BLaER1 treated with 17β-estradiol and CSF1 and Interleukin-3, amounts not matched to agents 10 nM and 100 nM (cell line): ENCODE results near the gene TMEM106B.

ENCODE experiments used
- H3K27ac ChIP-seq, 11 experiments: shearing (Covaris generic); formaldehyde crosslinking; 2 replicates each; pipeline ENCODE4 v1.8.1; 2022
- H3K27me3 ChIP-seq, 11 experiments: shearing (Covaris generic); formaldehyde crosslinking; 2 replicates each; pipeline ENCODE4 v1.8.1; 2022
- H3K36me3 ChIP-seq, 11 experiments: shearing (Covaris generic); formaldehyde crosslinking; 2 replicates each; pipeline ENCODE4 v1.8.1; 2022
- H3K4me1 ChIP-seq, 10 experiments: shearing (Covaris generic); formaldehyde crosslinking; 2 replicates each; pipeline ENCODE4 v1.8.1; 2022
- H3K4me2 ChIP-seq, 11 experiments: shearing (Covaris generic); formaldehyde crosslinking; 2 replicates each; pipeline ENCODE4 v1.8.1; 2022
- H3K4me3 ChIP-seq, 10 experiments: shearing (Covaris generic); formaldehyde crosslinking; 2 replicates each; pipeline ENCODE4 v1.8.1; 2022
- H3K9ac ChIP-seq, 11 experiments: shearing (Covaris generic); formaldehyde crosslinking; 2 replicates each; pipeline ENCODE4 v1.8.1; 2022
- H3K9me3 ChIP-seq, 11 experiments: shearing (Covaris generic); formaldehyde crosslinking; replicated peaks in 1 of 11; 2 replicates each; pipeline ENCODE4 v1.8.1; 2022
- H4K20me1 ChIP-seq, 11 experiments: shearing (Covaris generic); formaldehyde crosslinking; 2 replicates each; pipeline ENCODE4 v1.8.1; 2022
- Cebpa-rat ChIP-seq, 11 experiments: shearing (Covaris generic); IDR thresholded peaks; 2 replicates each; pipeline ENCODE4 v1.8.1; 2022

The TMEM106B gene

DNA sequence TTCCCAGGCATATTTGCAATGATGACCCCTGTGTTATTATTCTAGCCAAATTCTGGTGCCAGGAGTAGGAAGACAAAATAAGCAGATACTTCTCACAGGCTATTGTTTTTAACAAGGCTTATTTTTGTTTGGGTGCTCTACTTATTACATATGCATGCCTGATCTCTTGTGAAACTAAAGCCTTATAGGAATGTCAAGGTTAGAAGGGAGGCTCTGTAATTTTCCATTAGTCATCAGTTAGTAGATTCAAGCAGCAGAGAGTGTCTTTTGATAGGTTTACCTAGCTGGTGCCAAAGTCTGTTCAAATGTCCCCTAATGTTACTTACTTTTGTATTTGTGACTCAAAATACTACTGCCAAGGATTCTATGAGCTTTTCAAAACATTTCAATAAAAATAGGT is 11.7 kb upstream of the TMEM106B start:
- Histone ChIP-seq H3K9ac (no peak overlapping the region), H3K36me3 (no peaks in the 10 kb centered on the region), H3K9me3 (no peaks in the 10 kb centered on the region), H4K20me1 (no peaks in the 10 kb centered on the region), H3K27me3 (no peaks in the 10 kb centered on the region), H3K4me2 (no peak overlapping the region), H3K4me3 (no peak overlapping the region), H3K4me1 (no peaks in the 10 kb centered on the region), H3K27ac (no peak overlapping the region)
- TF ChIP-seq Cebpa-rat (IDR thresholded peaks at IDR 0.05), result no peak

DNA sequence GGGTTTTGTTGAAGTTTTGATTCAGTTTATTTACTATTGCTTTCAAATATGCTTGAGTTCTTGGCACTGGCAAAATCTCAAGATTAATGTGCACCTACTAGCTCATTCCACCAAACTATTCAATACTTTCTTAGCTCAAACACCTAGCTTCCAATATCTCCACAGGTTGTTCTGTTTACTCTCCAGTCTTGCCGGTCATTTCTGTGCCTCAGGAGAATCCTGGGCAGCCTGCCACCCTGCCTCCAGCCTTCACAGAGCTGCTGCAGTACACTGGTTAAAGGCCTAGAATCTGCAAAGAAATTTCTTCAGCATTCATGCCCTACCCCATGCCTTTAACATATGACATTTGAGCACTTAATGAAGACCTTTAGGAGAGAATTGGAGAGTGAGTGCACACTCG is 4.0 kb upstream of the TMEM106B start:
- peaks cover 2 to 8% (median 6%) of the 10 kb centered on the region in 10 experiments for H3K4me1 ChIP-seq

DNA sequence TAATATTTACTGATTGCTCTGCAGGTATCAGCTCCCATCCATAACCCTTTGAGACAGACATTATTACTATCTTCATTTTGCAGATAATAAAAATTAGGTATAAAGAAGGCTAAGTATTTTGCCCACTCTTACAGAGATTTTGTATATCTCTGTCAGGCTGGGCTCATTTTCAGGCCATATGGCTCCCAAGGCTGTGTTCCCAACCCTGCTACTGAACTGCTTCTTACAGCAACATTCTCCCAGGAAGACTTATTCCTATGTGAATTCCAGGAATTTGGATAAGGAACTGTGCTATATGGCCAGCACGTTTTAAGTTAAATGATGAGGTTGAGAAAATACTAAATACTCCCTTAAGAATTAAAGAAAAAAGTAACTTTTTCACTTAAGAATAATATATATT is 1.9 kb upstream of the TMEM106B start:
- H3K4me3 ChIP-seq, result no peak overlapping the region
- H4K20me1 ChIP-seq, result peaks cover 0 to 6% (median 1%) of the 10 kb centered on the region in 11 experiments; a peak in 7 of 22 replicates
- peaks cover 9 to 16% (median 12%) of the 10 kb centered on the region in 10 experiments for H3K4me1 ChIP-seq
- no peak overlapping the region for H3K9ac ChIP-seq
- no peak overlapping the region for H3K4me2 ChIP-seq
- no peak for TF ChIP-seq Cebpa-rat (IDR thresholded peaks at IDR 0.05)
- no peak overlapping the region for H3K27ac ChIP-seq
- H3K36me3 ChIP-seq, result peaks cover 0 to 4% (median 0%) of the 10 kb centered on the region in 11 experiments; a peak in 3 of 22 replicates
- no peaks in the 10 kb centered on the region for H3K9me3 ChIP-seq
- H3K27me3 ChIP-seq, result no peaks in the 10 kb centered on the region

More for the DNA sequence above, 4.0 kb upstream of the TMEM106B start:
- H3K27me3 ChIP-seq, result no peaks in the 10 kb centered on the region
- no peak for TF ChIP-seq Cebpa-rat (IDR thresholded peaks at IDR 0.05)
- no peak overlapping the region for H3K9ac ChIP-seq
- H3K9me3 ChIP-seq, result no peaks in the 10 kb centered on the region
- no peak overlapping the region for H3K27ac ChIP-seq
- H3K4me2 ChIP-seq, result no peak overlapping the region
- H3K4me3 ChIP-seq, result no peak overlapping the region
- peaks cover 0 to 3% (median 0%) of the 10 kb centered on the region in 11 experiments; a peak in 1 of 22 replicates for H4K20me1 ChIP-seq
- no peaks in the 10 kb centered on the region for H3K36me3 ChIP-seq

DNA sequence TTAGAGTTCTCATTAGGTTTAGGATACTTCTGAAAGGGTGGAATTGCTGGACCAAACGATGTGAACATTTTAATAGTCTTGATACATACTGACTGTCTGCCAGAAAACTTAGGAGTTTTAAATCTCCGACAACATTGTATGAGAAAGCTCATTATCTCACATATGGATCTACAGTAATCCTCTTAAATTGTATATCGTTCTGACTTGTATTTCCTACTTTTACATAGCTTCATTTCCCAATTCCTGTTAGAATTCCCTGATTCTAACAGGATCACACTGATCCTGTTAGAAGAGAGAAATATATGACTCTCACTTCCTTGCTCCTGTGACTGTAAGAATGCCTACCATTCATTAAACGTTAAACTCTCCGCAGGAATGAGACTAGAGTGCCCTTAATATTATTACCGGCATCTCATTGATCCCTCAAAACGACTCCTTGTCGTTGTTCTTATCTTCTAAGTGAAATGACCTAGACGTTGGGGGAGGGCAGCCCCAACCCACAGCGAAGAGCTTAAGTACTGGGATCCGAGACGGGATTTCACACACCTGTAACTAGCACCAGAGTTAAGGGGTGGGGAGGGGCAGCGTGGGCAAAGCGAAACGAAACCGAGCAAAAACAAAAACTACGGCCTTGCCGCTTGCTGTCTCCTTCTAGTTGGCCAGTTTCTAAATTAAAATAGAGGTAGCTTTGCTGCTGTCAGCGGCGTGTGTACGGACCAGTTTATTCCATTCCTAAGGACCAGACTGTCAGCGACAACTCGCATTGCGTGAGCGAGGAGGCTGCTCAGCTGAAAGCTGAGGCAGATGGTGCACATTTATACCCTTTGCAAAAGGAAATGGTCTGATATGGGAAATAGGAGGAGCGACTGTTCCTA is 678 bp upstream of the TMEM106B start:
- H4K20me1 ChIP-seq, result peaks cover 0 to 11% (median 4%) of the 10 kb centered on the region in 11 experiments; a peak in 8 of 22 replicates
- peak overlapping the region; percentile 82 to 97 (median 91) for H3K4me2 ChIP-seq
- no peaks in the 10 kb centered on the region for H3K27me3 ChIP-seq
- peaks cover 3 to 16% (median 10%) of the 10 kb centered on the region in 11 experiments; a peak in 19 of 22 replicates for H3K36me3 ChIP-seq
- TF ChIP-seq Cebpa-rat (IDR thresholded peaks at IDR 0.05), result no peak
- H3K27ac ChIP-seq, result peak overlapping the region; percentile 86 to 94 (median 90); a peak in 21 of 22 replicates
- H3K4me3 ChIP-seq, result peak overlapping the region; percentile 77 to 89 (median 81)
- no peaks in the 10 kb centered on the region for H3K9me3 ChIP-seq
- peak overlapping the region; percentile 83 to 97 (median 92) for H3K9ac ChIP-seq
- H3K4me1 ChIP-seq, result peaks cover 9 to 16% (median 12%) of the 10 kb centered on the region in 10 experiments

DNA sequence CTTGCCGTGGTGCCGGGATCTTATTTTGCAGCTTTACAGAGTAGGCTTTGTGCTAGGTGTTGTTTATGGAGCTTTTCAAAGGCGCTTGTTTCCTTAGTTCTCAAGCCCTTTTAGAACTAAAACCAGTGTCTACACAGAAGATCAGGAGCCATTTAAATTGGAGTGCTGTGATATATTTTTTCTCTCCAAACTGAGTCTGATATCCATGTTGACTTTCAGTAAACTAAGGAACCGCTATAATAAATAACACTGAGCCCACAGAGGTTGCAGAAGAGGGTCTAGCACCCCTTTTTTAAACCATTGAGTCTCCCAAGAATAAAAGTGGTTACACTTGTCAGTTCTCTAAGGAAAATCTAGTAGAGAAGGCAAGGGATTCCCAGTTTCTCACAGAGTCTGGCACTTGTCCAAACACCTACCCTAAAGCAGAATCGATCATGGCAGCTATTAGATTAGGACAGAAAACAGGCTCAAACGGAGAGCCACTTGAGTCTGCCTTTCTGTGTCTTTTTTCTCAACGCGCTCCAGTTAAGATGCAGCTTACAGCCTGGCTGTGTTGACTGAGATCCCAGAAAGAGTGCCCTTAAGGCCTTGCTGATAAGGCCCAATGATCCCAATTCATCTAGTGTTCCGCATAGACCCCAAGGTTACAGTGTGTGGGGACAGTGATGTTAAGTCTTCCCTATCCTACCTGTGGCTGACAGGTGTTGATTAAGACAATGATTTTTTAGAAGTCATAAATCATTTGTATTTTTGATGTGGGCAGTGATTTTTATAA is 804 bp downstream of the TMEM106B start:
- H3K9ac ChIP-seq, result peak overlapping the region; percentile 83 to 97 (median 92)
- peak overlapping the region; percentile 86 to 94 (median 90) for H3K27ac ChIP-seq
- peak overlapping the region; percentile 77 to 89 (median 81) for H3K4me3 ChIP-seq
- TF ChIP-seq Cebpa-rat (IDR thresholded peaks at IDR 0.05), result no peak
- H3K4me2 ChIP-seq, result peak overlapping the region; percentile 82 to 97 (median 91)
- H3K4me1 ChIP-seq, result peaks cover 9 to 16% (median 12%) of the 10 kb centered on the region in 10 experiments
- no peaks in the 10 kb centered on the region for H3K27me3 ChIP-seq
- no peaks in the 10 kb centered on the region for H3K9me3 ChIP-seq
- peaks cover 0 to 11% (median 4%) of the 10 kb centered on the region in 11 experiments; a peak in 8 of 22 replicates for H4K20me1 ChIP-seq
- H3K36me3 ChIP-seq, result peaks cover 18 to 31% (median 23%) of the 10 kb centered on the region in 11 experiments; a peak in 21 of 22 replicates

DNA sequence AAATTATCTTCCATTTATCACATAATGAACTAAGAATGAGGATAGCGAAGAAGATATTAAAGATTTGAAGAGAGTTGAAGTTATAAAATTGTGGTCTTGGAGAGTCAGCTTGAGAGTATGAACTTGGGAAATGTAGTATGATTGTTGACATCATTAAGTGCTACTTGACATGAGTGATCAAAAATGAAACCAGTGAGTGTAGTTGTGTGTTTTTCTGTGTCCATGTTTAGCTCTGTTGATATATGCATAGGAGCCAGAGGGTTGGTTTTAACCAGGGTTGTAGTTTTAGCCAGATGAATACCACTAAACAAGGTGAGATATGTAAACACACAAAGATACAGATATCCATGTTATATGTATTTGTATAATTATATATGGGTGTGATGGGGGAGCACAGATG is 6.2 kb downstream of the TMEM106B start:
- Histone ChIP-seq H3K9ac (no peak overlapping the region), H3K4me2 (no peak overlapping the region), H3K27ac (no peak overlapping the region), H3K4me1 (peaks cover 6 to 17% (median 10%) of the 10 kb centered on the region in 10 experiments), H3K27me3 (no peaks in the 10 kb centered on the region), H4K20me1 (peaks cover 0 to 12% (median 0%) of the 10 kb centered on the region in 11 experiments; a peak in 8 of 22 replicates), H3K36me3 (peaks cover 53 to 85% (median 66%) of the 10 kb centered on the region in 11 experiments), H3K9me3 (no peaks in the 10 kb centered on the region), H3K4me3 (no peak overlapping the region)
- no peak for TF ChIP-seq Cebpa-rat (IDR thresholded peaks at IDR 0.05)

DNA sequence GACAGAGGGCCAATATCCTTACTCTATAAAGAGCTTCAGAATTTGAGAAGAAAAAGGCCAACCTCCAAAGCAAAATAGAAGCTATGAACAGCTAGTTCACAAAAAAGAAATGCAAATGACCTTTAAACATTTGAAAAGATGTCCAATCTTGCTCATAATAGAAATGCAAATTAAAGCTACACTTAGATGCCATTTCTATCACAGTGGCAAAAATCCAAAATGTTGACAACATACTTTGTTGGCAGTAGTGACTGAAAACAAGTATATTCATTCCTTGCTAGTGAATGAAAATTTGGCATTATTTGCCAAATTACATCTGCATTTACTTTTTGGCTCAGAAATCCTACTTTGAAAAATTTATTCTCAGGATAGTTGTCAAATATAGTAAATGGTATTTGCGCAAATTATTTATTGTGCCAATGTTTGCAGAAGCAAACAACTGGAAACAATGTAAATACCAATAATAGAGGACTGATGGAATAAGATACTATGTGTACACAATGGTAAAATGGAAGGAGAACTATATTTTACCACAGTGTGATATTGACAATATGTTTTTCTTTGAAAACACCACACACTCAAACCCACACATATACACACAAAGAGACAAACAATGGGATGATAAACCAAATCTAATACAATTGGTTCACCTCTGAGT is 9.4 kb downstream of the TMEM106B start:
- Histone ChIP-seq H3K4me2 (no peak overlapping the region), H3K27me3 (no peaks in the 10 kb centered on the region), H3K9ac (no peak overlapping the region), H3K4me3 (no peak overlapping the region), H3K9me3 (peaks cover 0 to 13% (median 6%) of the 10 kb centered on the region in 11 experiments; a peak in 6 of 22 replicates), H3K4me1 (peaks cover 7 to 18% (median 13%) of the 10 kb centered on the region in 10 experiments; a peak in 19 of 20 replicates), H3K36me3 (peaks cover 60 to 94% (median 74%) of the 10 kb centered on the region in 11 experiments), H3K27ac (no peak overlapping the region), H4K20me1 (peaks cover 0 to 5% (median 0%) of the 10 kb centered on the region in 11 experiments; a peak in 4 of 22 replicates)
- TF ChIP-seq Cebpa-rat (IDR thresholded peaks at IDR 0.05), result no peak

DNA sequence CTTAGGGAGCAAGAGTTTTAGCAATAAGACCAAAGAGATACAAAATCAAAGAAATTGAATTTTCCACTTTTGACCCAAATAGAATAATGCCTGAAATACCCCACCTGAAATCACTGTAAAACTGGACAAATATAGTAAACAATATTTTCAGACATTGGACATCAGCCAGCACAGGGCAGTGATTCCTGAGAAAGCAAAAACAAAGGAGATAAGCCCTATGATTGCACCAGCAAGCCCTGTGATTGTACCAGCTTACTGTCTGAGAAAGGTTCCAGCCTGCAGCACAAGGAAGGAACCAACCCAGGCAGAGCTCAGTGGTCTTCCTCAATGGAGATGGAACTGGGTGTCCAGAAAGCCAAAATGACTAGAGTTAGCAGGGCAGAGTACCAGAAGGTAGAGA is 10.3 kb downstream of the TMEM106B start:
- TF ChIP-seq Cebpa-rat (IDR thresholded peaks at IDR 0.05), result no peak
- no peak overlapping the region for H3K27ac ChIP-seq
- no peaks in the 10 kb centered on the region for H3K27me3 ChIP-seq
- peaks cover 7 to 18% (median 13%) of the 10 kb centered on the region in 10 experiments; a peak in 19 of 20 replicates for H3K4me1 ChIP-seq
- H3K4me3 ChIP-seq, result no peak overlapping the region
- H3K4me2 ChIP-seq, result 0 out of 22 replicates have a peak overlapping the region, but pooled peaks of 2 of the 11 experiments have one; percentile 18 to 35
- peaks cover 51 to 92% (median 73%) of the 10 kb centered on the region in 11 experiments for H3K36me3 ChIP-seq
- H3K9ac ChIP-seq, result no peak overlapping the region
- H3K9me3 ChIP-seq, result peaks cover 0 to 22% (median 9%) of the 10 kb centered on the region in 11 experiments; a peak in 7 of 22 replicates
- peaks cover 0 to 5% (median 0%) of the 10 kb centered on the region in 11 experiments; a peak in 4 of 22 replicates for H4K20me1 ChIP-seq
